HG03196 (cell line): Measurements from ENCODE around the gene SMARCAD1.

Experiments used
- ATAC-seq: cut with Tn5 transposase; IDR thresholded peaks from one replicate; pipeline ENCODE4 v1.9.1; 2021; ENCODE audit not compliant: unreplicated experiment

SMARCAD1 gene

GRCh38 chr4:94226763-94227162, 19.1 kb downstream of the SMARCAD1 start:
- no peak for ATAC-seq

- ATAC-seq = no peak
These were observed 21.0 kb downstream of the SMARCAD1 start for GRCh38 chr4:94228493-94229216.

GRCh38 chr4:94232519-94232918, 24.9 kb downstream of the SMARCAD1 start:
- ATAC-seq = no peak

- ATAC-seq = no peak
These were observed 28.2 kb downstream of the SMARCAD1 start for GRCh38 chr4:94235825-94236224.

GRCh38 chr4:94237271-94237670, 29.6 kb downstream of the SMARCAD1 start:
- no peak for ATAC-seq

- no peak for ATAC-seq
These were observed 30.5 kb downstream of the SMARCAD1 start for GRCh38 chr4:94238160-94238559.

- no peak for ATAC-seq
These were observed 32.7 kb downstream of the SMARCAD1 start for GRCh38 chr4:94240384-94240783.

GRCh38 chr4:94244087-94244828, 36.6 kb downstream of the SMARCAD1 start:
- no peak for ATAC-seq

- ATAC-seq = no peak
These were observed 37.1 kb downstream of the SMARCAD1 start for GRCh38 chr4:94244829-94245185.

GRCh38 chr4:94251094-94251493, 43.4 kb downstream of the SMARCAD1 start:
- no peak for ATAC-seq

GRCh38 chr4:94253036-94253435, 45.4 kb downstream of the SMARCAD1 start:
- ATAC-seq = no peak

GRCh38 chr4:94256144-94256783, 48.6 kb downstream of the SMARCAD1 start:
- ATAC-seq = no peak

- no peak for ATAC-seq
These were observed 49.2 kb downstream of the SMARCAD1 start for GRCh38 chr4:94256828-94257227.

- ATAC-seq = no peak
These were observed 54.7 kb downstream of the SMARCAD1 start for GRCh38 chr4:94262163-94263016.

- ATAC-seq = no peak
These were observed 59.4 kb downstream of the SMARCAD1 start for GRCh38 chr4:94267037-94267436.

GRCh38 chr4:94271248-94271647, 63.6 kb downstream of the SMARCAD1 start:
- no peak for ATAC-seq

GRCh38 chr4:94274912-94275311, 67.2 kb downstream of the SMARCAD1 start:
- no peak for ATAC-seq

GRCh38 chr4:94276204-94276603, 68.5 kb downstream of the SMARCAD1 start:
- no peak for ATAC-seq

- ATAC-seq = no peak
These were observed 69.9 kb downstream of the SMARCAD1 start for GRCh38 chr4:94277534-94277933.

- no peak for ATAC-seq
These were observed 71.1 kb downstream of the SMARCAD1 start for GRCh38 chr4:94278781-94279180.

GRCh38 chr4:94284889-94285288, 77.2 kb downstream of the SMARCAD1 start:
- ATAC-seq = peak; percentile 67
